Natural killer cell (primary cell): Measurements from ENCODE around the gene TSTD1. TPM values are rescaled to one million over a fixed set of nuclear protein-coding genes. Genes with fewer than 3 reads are reported as not detected.

Experiments used
- ATAC-seq, 3 donors: fragments of 150-1000 bp in 2 of 3; fragments of 200-7000 bp in 1 of 3; cut with Tn5 transposase; 1 replicate in 1 of 3; 2 replicates in 2 of 3; pipeline ENCODE4 v1.10.0; 2021; ENCODE audit warnings: mild to moderate bottlenecking in 2 of 3, moderate library complexity in 2 of 3
- DNase-seq, 2 donors: peaks; one replicate each; pipeline versions ENCODE4 v3.0.0 to v3.0.0-alpha.2; 2013 to 2021; ENCODE audit warnings: mixed read lengths in 1 of 2
- H3K27ac ChIP-seq: one replicate; pipeline ENCODE4 v1.5.1; 2013; ENCODE audit warnings: mild to moderate bottlenecking, low read length
- H3K27me3 ChIP-seq: one replicate; pipeline ENCODE4 v1.6.1; 2013; ENCODE audit warnings: low read length; ENCODE audit not compliant: control insufficient read depth, insufficient read depth
- H3K36me3 ChIP-seq: one replicate; pipeline ENCODE4 v1.6.1; 2013; ENCODE audit warnings: low read length; ENCODE audit not compliant: control insufficient read depth, insufficient read depth
- H3K4me1 ChIP-seq: one replicate; pipeline ENCODE4 v1.6.1; 2013; ENCODE audit warnings: low read length; ENCODE audit not compliant: control insufficient read depth, insufficient read depth
- H3K4me3 ChIP-seq: one replicate; pipeline ENCODE4 v1.5.1; 2013; ENCODE audit warnings: low read length
- H3K9me3 ChIP-seq: one replicate; pipeline ENCODE4 v1.6.1; 2013; ENCODE audit warnings: low read length; ENCODE audit not compliant: control insufficient read depth, insufficient read depth
- H3K27ac Mint-ChIP-seq, 2 donors: one replicate each; pipeline ENCODE4 v1.8.0; 2022; ENCODE audit warnings: mild to moderate bottlenecking in 2 of 2, mixed read lengths in 2 of 2, moderate library complexity in 1 of 2
- H3K27me3 Mint-ChIP-seq, 2 donors: one replicate each; pipeline ENCODE4 v1.8.0; 2022; ENCODE audit warnings: low read depth in 2 of 2, mixed read lengths in 2 of 2
- H3K36me3 Mint-ChIP-seq: one replicate; pipeline ENCODE4 v1.8.0; 2022; ENCODE audit warnings: mixed read lengths
- H3K4me1 Mint-ChIP-seq, 2 donors: one replicate each; pipeline ENCODE4 v1.8.0; 2022; ENCODE audit warnings: mixed read lengths in 2 of 2
- H3K4me3 Mint-ChIP-seq: one replicate; pipeline ENCODE4 v1.8.0; 2022; ENCODE audit warnings: mild to moderate bottlenecking, moderate library complexity, mixed read lengths
- H3K9me3 Mint-ChIP-seq, 2 donors: one replicate each; pipeline ENCODE4 v1.8.0; 2022; ENCODE audit warnings: mixed read lengths in 2 of 2
- WGBS: methylation state at CpG from one replicate; pipeline ENCODE4 v1.1.7; 2013; ENCODE audit warnings: missing lambda C conversion rate; ENCODE audit not compliant: insufficient coverage; 5-methylcytosine and 5-hydroxymethylcytosine counted together
- intact Hi-C: fragments of 100-400 bp; cut with micrococcal nuclease; formaldehyde crosslinking; loops from one replicate; pipeline ENCODE4 v1.14.2; 2022
- total RNA-seq, 4 donors: library from RNA; stranded (reverse); fragments of 120-200 nt in 1 of 4; gene quantifications; one replicate each; pipeline versions ENCODE4 v1.2.3 to v1.2.4, GENCODE V29; 2013 to 2022
- TF ChIP-seq, protein P1 (sequence below): fragments of 200-600 bp; IDR thresholded peaks from one replicate; pipeline ENCODE4 v1.8.0; 2022; ENCODE audit warnings: antibody characterized with exemption

The TSTD1 gene
- total RNA-seq, 3 donors from 2014 or later (not counting 1 experiment from before 2014, with no cell fraction given), result 31.8 to 36.3 (median 34.3) TPM

DNA sequence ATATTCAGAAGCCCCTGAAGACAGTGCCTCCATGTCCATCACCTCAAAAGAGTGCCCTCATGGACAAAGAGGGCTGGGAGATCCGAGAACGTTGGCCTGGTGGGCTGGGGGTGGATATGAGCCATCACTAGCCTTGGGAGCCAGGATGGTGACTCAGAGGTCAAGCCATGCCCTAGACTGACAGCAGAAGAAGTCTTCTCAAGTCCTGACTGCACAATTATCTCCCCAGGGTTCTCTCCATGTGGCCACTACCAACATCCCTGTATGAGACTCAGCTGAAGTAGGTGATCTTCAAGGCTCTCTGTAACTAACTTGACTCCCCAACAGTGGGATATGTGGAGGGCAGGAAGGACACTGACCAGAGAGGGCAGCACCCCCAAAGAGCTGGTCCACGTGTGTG is 14.1 kb upstream of the TSTD1 start:
- H3K4me3 Mint-ChIP-seq, result no peak overlapping the region
- intact Hi-C loops, result no loop called here
- H3K4me1 Mint-ChIP-seq, result peaks cover 34 to 55% of the 10 kb centered on the region in 2 donors
- DNase-seq (no peak), ATAC-seq (no peak)
- Histone ChIP-seq H3K27ac (no peak overlapping the region), H3K27me3 (no peaks in the 10 kb centered on the region), H3K36me3 (peaks cover 91% of the 10 kb centered on the region), H3K4me3 (no peak overlapping the region), H3K4me1 (peaks cover 19% of the 10 kb centered on the region), H3K9me3 (no peaks in the 10 kb centered on the region)
- H3K36me3 Mint-ChIP-seq, result peaks cover 15% of the 10 kb centered on the region
- TF ChIP-seq, protein P1, sequence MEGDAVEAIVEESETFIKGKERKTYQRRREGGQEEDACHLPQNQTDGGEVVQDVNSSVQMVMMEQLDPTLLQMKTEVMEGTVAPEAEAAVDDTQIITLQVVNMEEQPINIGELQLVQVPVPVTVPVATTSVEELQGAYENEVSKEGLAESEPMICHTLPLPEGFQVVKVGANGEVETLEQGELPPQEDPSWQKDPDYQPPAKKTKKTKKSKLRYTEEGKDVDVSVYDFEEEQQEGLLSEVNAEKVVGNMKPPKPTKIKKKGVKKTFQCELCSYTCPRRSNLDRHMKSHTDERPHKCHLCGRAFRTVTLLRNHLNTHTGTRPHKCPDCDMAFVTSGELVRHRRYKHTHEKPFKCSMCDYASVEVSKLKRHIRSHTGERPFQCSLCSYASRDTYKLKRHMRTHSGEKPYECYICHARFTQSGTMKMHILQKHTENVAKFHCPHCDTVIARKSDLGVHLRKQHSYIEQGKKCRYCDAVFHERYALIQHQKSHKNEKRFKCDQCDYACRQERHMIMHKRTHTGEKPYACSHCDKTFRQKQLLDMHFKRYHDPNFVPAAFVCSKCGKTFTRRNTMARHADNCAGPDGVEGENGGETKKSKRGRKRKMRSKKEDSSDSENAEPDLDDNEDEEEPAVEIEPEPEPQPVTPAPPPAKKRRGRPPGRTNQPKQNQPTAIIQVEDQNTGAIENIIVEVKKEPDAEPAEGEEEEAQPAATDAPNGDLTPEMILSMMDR, result no peak
- peak overlapping the region; percentile 69 to 71 for H3K27ac Mint-ChIP-seq
- H3K9me3 Mint-ChIP-seq, result no peaks in the 10 kb centered on the region
- WGBS, result 95% methylated on average over 3 of the region's 3 CpGs
- H3K27me3 Mint-ChIP-seq, result no peaks in the 10 kb centered on the region

DNA sequence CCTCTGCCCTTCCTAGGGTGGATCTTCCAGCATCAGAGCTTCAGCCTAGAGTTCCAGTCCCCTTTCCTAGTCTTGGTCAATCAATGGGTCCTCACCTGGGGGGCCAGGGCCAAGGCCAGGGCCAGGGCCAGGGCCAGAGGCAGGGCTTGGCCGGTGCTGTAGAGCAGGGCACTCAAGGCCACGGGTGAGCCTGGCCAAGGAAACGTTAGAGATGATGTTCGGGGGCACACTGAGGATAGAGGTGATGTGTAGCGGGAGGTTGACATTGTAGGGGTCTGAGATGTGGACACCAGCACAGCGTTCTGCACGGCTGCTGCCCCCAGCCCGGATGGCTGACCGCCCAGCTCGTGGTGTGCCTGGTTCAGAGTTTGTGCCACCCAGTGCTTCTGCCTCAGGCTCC is 12.5 kb upstream of the TSTD1 start:
- Mint-ChIP-seq H3K9me3 (no peaks in the 10 kb centered on the region), H3K27ac (peak overlapping the region; percentile 69 to 71), H3K27me3 (no peaks in the 10 kb centered on the region), H3K4me3 (no peak overlapping the region), H3K4me1 (peaks cover 33 to 60% of the 10 kb centered on the region in 2 donors), H3K36me3 (peaks cover 15% of the 10 kb centered on the region)
- Histone ChIP-seq H3K4me1 (peaks cover 33% of the 10 kb centered on the region), H3K4me3 (no peak overlapping the region), H3K27ac (no peak overlapping the region), H3K36me3 (peaks cover 87% of the 10 kb centered on the region), H3K9me3 (no peaks in the 10 kb centered on the region), H3K27me3 (no peaks in the 10 kb centered on the region)
- ATAC-seq (no peak), DNase-seq (no peak)
- intact Hi-C loops, result no loop called here
- WGBS, result 95% methylated on average over 10 of the region's 10 CpGs
- TF ChIP-seq, protein P1, result no peak

DNA sequence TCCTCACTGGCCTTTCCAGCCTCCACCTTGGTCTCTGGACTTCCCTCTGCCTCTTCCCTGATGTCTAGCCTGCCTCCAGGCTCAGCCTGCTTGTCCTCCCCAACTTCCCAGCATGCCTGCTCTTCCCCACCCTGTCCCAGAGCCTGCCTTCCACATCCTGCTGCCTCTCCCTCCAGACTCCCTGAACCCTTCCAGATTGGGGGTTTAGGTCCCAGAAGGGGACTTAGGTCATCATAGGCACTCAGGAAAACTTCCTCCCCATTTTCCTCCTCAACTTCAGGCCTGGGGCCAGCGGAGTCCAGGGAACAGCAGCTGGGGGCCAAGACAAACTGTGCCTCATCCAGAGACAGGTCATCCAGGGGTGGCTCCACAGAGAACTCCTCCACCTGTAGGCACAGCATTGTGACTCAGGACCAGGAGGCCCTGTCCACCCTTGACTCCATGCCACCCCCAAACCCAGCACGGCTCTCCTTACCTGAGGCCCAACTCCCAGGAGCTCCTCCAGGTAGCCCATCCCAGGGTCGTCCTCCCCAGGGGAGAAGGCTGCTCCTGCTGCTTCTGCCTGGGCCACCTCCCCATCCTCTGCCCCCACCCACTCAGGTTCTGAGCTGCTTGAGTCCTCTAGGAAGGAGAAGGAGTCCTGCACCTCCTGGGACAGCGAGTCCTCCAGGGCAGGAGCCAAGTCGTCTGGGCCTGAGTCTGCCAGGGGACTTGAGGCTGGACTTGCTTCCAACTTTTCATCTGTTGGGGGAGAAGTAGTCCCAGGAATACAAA is 10.4 kb upstream of the TSTD1 start:
- peak overlapping the region; percentile 30 for H3K27ac ChIP-seq
- Mint-ChIP-seq H3K27me3 (no peaks in the 10 kb centered on the region), H3K4me3 (no peak overlapping the region), H3K27ac (peak overlapping the region; percentile 98 to 99), H3K36me3 (peaks cover 15% of the 10 kb centered on the region), H3K4me1 (peaks cover 47 to 72% of the 10 kb centered on the region in 2 donors), H3K9me3 (no peaks in the 10 kb centered on the region)
- peaks cover 35% of the 10 kb centered on the region for H3K4me1 ChIP-seq
- H3K36me3 ChIP-seq, result peaks cover 69% of the 10 kb centered on the region
- no peak for ATAC-seq
- no peak for DNase-seq
- no peak overlapping the region for H3K4me3 ChIP-seq
- no peaks in the 10 kb centered on the region for H3K9me3 ChIP-seq
- TF ChIP-seq, protein P1, result no peak
- no peaks in the 10 kb centered on the region for H3K27me3 ChIP-seq
- intact Hi-C loops, result no loop called here
- 96% methylated on average over 3 of the region's 5 CpGs for WGBS
